Adipose tissue (tissue), 3 donors: ENCODE results near the gene UTP25. TPM values are rescaled to one million over a fixed set of nuclear protein-coding genes. Genes with fewer than 3 reads are reported as not detected.

ENCODE experiments used
- H3K27ac ChIP-seq: one replicate; pipeline ENCODE4 v1.5.1; 2013; ENCODE audit warnings: low read depth, low read length
- WGBS, 3 donors: extraction: QIAGEN DNeasy Blood & Tissue Kit; methylation state at CpG; one replicate each; pipeline ENCODE4 v1.1.7; 2013; 5-methylcytosine and 5-hydroxymethylcytosine counted together
- polyA plus RNA-seq, 3 donors: library from polyadenylated mRNA; stranded (reverse); fragments of 200-250 nt; gene quantifications; one replicate each; pipeline ENCODE4 v1.2.3, GENCODE V29; 2013
- donor health status: healthy with polysubstance abuse.
- donor health status: Bipolar disorder and iron deficiency.
- donor health status: healthy.

UTP25 gene
- polyA plus RNA-seq, 3 donors: 1.7 to 3.6 (median 2.0) TPM

DNA sequence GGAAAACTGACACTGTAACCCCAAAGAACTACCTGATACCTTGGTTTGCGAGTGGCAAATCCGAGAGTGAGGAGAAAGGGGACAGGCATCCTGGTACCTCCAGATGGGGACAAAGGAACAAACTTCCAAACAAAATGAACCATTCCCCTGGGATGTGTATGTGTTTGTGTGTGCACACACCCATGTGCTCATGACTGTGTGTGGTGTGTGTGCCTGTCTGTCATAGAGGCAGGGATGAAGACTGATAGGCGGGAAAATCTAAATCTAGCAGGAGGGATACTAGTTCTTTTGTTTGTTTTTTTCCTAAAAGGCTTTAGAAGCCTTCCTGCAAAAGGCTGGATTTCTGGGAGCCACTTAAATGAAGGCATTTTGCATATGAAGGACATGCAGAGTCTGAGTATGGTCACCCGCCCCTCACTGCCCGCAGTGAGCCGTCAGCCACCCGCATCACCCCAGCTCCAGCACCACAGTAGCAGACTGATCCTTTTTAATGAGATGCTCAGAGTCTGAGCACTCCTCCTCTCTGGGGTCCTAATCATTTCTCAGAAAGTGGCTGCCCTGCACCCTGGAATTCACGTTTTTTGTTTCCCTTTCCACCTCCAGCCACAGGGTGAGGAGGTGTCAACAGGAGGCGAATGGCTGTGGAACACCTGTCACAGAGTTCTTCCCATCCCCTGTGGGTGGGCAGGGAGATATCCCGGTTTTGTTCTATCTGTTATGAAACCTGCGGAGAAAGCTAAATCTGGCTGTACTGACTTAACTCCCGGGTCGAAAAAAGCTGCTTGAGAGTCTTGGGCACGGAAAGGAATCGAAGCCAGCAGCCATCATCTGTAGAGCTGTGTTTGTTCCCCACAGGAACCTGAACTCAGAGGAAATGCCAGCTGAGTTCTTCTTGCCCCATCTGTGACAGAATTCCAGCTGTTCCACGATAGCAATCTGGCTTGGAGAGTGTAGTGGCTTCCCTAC, 34.9 kb downstream of the UTP25 start:
- no peak overlapping the region for H3K27ac ChIP-seq
- WGBS, 3 donors: 66 to 72% (median 70%) methylated on average over 16 of the region's 16 CpGs

- H3K27ac ChIP-seq: no peak overlapping the region
- 35 to 61% (median 39%) methylated on average over 4 of the region's 4 CpGs for WGBS, 3 donors
Measured at GRCh38 chr1:209863766-209864485, 36.2 kb downstream of the UTP25 start.

GRCh38 chr1:209866201-209866600, 38.4 kb downstream of the UTP25 start:
- H3K27ac ChIP-seq: no peak overlapping the region
- 33 to 78% (median 40%) methylated on average over 1 of the region's 1 CpG for WGBS, 3 donors

- no peak overlapping the region for H3K27ac ChIP-seq
- WGBS, 3 donors: 37 to 67% (median 52%) methylated on average over 2 of the region's 2 CpGs
Measured at GRCh38 chr1:209869291-209870149, 41.7 kb downstream of the UTP25 start.

DNA sequence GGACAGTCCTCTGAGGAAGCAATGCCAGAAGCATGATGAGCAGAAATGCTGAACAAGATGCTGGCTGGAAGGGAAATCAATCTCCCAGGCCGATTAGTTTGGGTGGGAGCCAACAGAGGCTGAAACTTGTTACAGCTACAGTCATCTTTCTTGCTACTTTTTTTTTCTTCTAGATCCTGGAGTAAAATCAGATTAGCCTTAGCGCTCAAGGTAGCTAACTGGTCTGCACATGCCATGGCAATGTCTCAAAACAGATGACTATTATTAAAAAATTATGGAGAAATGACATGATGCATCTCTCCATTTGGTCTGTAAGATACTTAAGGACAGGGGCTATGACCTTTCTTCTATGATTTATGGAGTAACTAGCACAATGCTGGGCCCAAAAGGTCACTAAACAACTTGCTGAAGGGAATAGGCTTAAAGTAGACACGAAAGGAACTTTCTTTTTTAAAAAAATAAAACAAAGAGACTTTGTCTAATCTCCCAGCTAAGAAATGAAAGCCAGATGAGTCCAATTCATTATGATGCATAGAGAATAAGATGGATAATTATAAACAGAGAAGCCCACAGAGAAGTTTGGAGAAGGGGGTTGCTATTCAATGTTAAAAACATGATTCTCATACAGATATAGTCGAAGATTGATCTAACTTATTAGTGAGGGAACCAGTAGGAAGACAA, 42.5 kb downstream of the UTP25 start:
- 42 to 55% (median 43%) methylated on average over 4 of the region's 4 CpGs for WGBS, 3 donors
- H3K27ac ChIP-seq: no peak overlapping the region

DNA sequence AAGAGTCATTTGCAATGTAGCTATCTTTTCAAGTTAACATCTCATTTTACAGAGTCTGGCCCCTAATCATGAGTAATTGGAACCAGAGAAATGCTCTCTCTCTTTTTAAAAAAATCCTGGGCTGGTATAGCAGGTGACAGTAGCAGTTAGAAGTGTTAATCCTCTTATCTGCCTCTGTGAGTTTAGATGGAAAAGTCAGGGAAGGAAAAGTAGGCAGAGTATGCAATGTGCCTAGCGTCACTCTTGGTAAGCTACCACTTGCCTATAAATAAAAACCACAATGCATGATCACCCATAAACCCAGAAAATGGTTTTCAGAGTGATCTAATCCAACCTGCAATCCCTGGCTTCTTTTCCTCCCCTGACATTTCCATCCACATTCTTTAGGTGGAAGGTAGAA, 43.2 kb downstream of the UTP25 start:
- 0 to 84% (median 63%) methylated on average over 1 of the region's 1 CpG for WGBS, 3 donors
- H3K27ac ChIP-seq: no peak overlapping the region

DNA sequence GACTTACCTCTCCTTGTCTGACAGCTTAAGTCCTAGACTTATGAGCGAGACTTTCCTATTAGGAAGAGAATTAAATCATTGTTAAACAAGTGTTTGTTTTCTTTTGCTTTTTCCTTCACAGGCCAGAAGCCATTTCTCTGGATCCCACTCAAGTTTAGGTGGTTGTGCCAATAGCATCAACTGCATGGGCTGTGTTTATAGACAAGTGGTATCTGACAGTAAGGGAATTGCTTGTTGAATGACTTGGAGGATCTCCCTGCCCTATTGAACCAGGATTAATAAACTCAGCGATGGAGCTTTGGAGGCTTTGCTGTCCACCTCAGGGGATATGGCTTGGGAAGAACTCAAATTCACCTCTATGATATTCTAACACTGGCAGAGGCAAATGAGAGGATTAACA, 43.7 kb downstream of the UTP25 start:
- H3K27ac ChIP-seq: no peak overlapping the region
- WGBS, 3 donors: 80 to 91% (median 85%) methylated on average over 2 of the region's 2 CpGs

GRCh38 chr1:209873067-209873799, 45.5 kb downstream of the UTP25 start:
- no peak overlapping the region for H3K27ac ChIP-seq
- 80 to 83% (median 83%) methylated on average over 3 of the region's 3 CpGs for WGBS, 3 donors

DNA sequence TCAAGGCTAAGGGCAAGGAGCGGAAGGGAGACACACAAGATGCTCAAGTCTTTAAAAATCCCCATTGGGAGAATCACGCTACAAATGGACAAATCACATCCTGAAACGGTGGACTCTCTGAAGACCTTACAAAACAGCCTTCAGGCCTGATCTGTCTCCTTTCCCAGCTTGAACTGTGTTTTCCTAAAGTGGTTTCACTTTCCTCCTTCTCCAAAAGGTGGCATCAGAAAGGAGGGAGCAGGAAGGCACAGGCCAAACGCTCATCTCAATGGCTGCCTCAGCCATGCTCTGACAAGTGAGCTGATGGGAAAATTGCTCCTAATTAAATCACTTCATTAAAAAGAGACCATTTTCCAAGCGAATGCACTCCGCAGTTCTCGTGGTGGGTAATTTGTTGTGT, 47.7 kb downstream of the UTP25 start:
- 60 to 66% (median 61%) methylated on average over 7 of the region's 7 CpGs for WGBS, 3 donors
- H3K27ac ChIP-seq: no peak overlapping the region

DNA sequence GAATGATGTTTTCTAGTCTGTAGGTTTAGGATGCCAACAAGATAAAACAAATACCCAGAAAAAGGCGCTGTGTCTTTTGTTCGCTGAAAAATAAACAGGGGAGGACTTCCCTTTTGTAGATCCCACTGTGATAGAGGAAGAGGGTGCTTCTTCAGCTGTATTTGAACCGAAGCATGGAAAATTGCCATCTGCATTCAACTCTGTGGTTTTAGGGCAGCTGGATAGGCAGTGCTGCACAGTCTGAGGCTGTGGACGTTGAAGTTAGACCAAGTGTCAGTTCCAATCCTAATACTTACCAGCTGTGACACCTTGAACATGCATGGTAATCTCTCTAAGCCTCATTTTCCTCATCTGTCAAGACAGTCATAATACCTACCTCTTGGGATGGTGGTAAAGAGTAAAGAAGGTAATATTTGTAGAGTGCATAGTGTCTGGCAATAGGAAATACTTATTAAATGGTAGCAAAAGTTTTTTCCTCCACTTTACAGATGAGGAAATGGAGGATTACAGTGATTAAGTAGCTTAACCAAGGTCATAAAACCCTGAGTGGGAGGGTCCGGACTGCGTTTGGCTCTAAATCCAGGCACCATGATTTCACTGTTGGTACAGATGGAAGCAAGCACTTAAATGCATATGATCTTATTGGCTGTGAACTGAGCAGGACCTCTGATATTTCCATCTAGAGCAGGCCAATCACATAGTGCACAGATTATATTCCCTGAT, 48.5 kb downstream of the UTP25 start:
- H3K27ac ChIP-seq: no peak overlapping the region
- WGBS, 3 donors: 75 to 81% (median 77%) methylated on average over 6 of the region's 6 CpGs

DNA sequence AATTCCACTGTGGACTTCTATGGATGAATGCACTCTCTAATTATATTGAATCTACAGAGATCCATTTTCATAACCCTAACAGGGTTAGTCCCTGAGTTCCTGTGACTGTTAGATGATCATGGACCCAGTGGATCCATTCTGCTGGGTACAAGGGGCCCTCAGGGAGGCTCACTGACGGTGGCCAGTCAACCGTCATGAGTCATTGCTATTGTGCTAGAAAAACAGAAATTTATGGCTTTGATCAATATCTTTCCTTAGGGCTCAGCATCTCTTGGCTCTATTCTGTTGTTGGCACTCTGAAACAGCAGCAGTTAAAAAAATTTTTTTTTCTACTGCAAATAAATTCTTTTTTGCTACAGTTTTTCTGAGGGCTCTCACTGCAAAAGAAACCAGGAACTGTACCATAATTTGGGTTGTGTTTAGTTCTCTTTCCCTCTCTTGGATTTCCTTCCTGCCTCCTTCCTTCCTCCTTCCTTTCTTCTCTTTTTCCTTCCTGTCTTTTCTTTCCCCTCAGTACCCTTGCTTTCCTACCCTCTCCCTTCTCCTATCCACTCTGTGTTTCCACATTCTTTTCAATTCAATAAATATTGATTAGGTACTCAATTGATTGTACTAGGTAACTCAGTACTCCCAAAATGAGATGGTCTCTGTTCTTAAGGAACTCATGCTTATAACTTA, 49.5 kb downstream of the UTP25 start:
- WGBS, 3 donors: 40 to 74% (median 67%) methylated on average over 2 of the region's 2 CpGs
- H3K27ac ChIP-seq: no peak overlapping the region

DNA sequence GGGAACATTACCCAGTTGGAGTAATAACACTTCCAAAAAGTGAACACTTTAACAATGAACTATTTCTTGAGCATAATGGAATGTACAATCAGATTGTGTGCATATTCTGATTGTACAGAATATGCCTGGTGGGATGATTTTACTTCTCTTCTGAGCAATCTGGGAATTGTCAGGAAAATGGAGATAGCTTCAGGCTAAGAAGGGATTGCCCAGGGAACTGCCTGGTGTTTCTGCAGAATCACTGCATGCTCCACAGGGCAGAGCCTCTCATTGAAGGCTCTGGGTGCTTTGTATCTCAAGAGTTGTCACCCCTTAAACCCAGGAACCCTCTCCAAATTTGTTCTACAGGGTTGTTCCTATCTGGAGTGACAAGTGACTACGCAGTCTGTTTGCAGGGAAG, 51.2 kb downstream of the UTP25 start:
- no peak overlapping the region for H3K27ac ChIP-seq
- 82 to 98% (median 96%) methylated on average over 1 of the region's 1 CpG for whole genome bisulfite sequencing, 3 donors

DNA sequence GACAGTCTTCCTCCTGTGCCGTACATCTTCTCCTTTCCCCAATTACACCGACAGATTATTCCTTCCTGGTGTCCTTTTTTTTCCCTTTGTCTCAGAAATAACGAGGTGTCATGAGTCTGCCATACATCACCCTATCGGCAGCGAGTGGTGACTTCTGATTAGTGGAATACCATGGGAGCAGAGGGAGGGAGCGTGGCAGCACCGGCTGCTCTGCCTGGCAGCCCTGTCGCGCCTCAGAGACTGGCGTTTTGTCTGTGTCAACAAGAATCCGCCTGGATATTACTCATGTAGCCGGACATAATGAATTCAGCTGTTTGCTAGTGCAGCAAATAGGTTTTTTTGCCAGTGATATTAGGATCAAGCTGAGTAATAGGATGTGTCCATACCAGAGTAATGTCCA, 51.8 kb downstream of the UTP25 start:
- H3K27ac ChIP-seq: no peak overlapping the region
- WGBS, 3 donors: 64 to 77% (median 69%) methylated on average over 12 of the region's 12 CpGs

DNA sequence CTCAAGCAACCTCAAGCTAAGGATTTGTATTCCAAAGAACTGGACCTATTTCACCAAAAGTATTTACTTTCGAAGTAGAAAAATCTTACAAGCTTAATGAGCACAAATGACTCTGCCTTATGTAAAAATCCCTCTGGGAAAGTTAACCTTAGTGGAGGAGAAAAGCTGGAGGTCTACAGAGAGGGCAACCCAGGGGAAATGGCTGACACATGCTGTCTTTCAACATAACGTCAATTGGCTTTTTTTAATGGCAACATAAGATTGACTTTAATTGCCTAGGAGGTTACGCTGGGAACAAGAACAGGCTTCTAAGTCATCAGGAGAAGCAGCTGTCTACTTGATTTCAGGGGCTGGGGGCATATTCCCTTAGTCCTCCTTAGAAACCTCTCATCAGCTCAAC, 52.3 kb downstream of the UTP25 start:
- WGBS, 3 donors: 61 to 85% (median 72%) methylated on average over 3 of the region's 3 CpGs
- no peak overlapping the region for H3K27ac ChIP-seq

- H3K27ac ChIP-seq: no peak overlapping the region
- WGBS, 3 donors: 42 to 80% (median 79%) methylated on average over 5 of the region's 5 CpGs
Measured at GRCh38 chr1:209881619-209882018, 53.8 kb downstream of the UTP25 start.

GRCh38 chr1:209882286-209882685, 54.5 kb downstream of the UTP25 start:
- 69 to 81% (median 76%) methylated on average over 3 of the region's 3 CpGs for WGBS, 3 donors

More at GRCh38 chr1:209882286-209882685, 54.5 kb downstream of the UTP25 start:
- no peak overlapping the region for H3K27ac ChIP-seq
